Liver (tissue), 9 donors: ENCODE results near the gene MED12. TPM values are rescaled to one million over a fixed set of nuclear protein-coding genes. Genes with fewer than 3 reads are reported as not detected.

ENCODE experiments used
- DNase-seq: peaks from one replicate; pipeline ENCODE4 v3.0.0-alpha.2; 2017; ENCODE audit warnings: low spot score
- H3K27ac ChIP-seq, 2 donors: one replicate each; pipeline ENCODE4 v1.7.0; 2013; ENCODE audit warnings: inconsistent platforms in 2 of 2, low read length in 2 of 2, control low read depth in 1 of 2, low read depth in 1 of 2, mild to moderate bottlenecking in 1 of 2
- H3K27me3 ChIP-seq, 4 donors: one replicate each; pipeline versions ENCODE4 v1.6.1 to v1.7.0; 2013; ENCODE audit warnings: low read length in 3 of 4, inconsistent platforms in 1 of 4, mild to moderate bottlenecking in 1 of 4, moderate library complexity in 1 of 4; ENCODE audit not compliant: control insufficient read depth in 4 of 4, insufficient read depth in 4 of 4
- H3K36me3 ChIP-seq, 4 donors: one replicate each; pipeline versions ENCODE4 v1.6.1 to v1.7.0; 2013; ENCODE audit warnings: low read length in 3 of 4, mild to moderate bottlenecking in 3 of 4, low read depth in 1 of 4, moderate library complexity in 1 of 4; ENCODE audit not compliant: control insufficient read depth in 4 of 4, insufficient read depth in 3 of 4
- H3K4me1 ChIP-seq, 4 donors: one replicate each; pipeline versions ENCODE4 v1.6.1 to v1.7.0; 2013; ENCODE audit warnings: low read length in 3 of 4, mild to moderate bottlenecking in 3 of 4, moderate library complexity in 1 of 4; ENCODE audit not compliant: control insufficient read depth in 4 of 4, insufficient read depth in 4 of 4
- H3K4me3 ChIP-seq, 3 donors: one replicate each; pipeline versions ENCODE4 v1.6.1 to v1.7.0; 2013; ENCODE audit warnings: low read length in 3 of 3, control low read depth in 1 of 3, low read depth in 1 of 3, mild to moderate bottlenecking in 1 of 3
- H3K9ac ChIP-seq, 2 donors: one replicate each; pipeline ENCODE4 v1.7.0; 2013; ENCODE audit warnings: low read length in 2 of 2, mild to moderate bottlenecking in 2 of 2, moderate library complexity in 2 of 2, control low read depth in 1 of 2, low read depth in 1 of 2
- H3K9me3 ChIP-seq, 4 donors: one replicate each; pipeline versions ENCODE4 v1.6.1 to v1.7.0; 2013; ENCODE audit warnings: low read length in 3 of 4; ENCODE audit not compliant: control insufficient read depth in 4 of 4
- EGR1 ChIP-seq, 2 donors: IDR thresholded peaks; 2 replicates each; pipeline ENCODE4 v1.6.1; 2016 to 2018; ENCODE audit warnings: antibody characterized with exemption in 2 of 2, low read depth in 2 of 2
- FOXA2 ChIP-seq: IDR thresholded peaks from 2 replicates; pipeline ENCODE4 v1.6.1; 2016; ENCODE audit warnings: antibody characterized with exemption
- GABPA ChIP-seq, 2 donors: IDR thresholded peaks in 1 of 2; conservative IDR thresholded peaks in 1 of 2; 2 replicates each; pipeline ENCODE4 v1.6.1; 2016; ENCODE audit warnings: antibody characterized with exemption in 2 of 2, mild to moderate bottlenecking in 1 of 2, moderate library complexity in 1 of 2
- HNF4A ChIP-seq, 2 donors: conservative IDR thresholded peaks; 2 replicates each; pipeline ENCODE4 v1.6.1; 2016; ENCODE audit warnings: antibody characterized with exemption in 2 of 2, mild to moderate bottlenecking in 2 of 2
- HNF4G ChIP-seq: IDR thresholded peaks from 2 replicates; pipeline ENCODE4 v1.6.1; 2016; ENCODE audit warnings: antibody characterized with exemption
- JUND ChIP-seq, 2 donors: IDR thresholded peaks; 2 replicates each; pipeline ENCODE4 v1.6.1; 2016; ENCODE audit warnings: antibody characterized with exemption in 2 of 2
- RAD21 ChIP-seq, 2 donors: IDR thresholded peaks; 2 replicates each; pipeline ENCODE4 v1.6.1; 2016; ENCODE audit warnings: antibody characterized with exemption in 2 of 2, mild to moderate bottlenecking in 2 of 2
- SP1 ChIP-seq: IDR thresholded peaks from 2 replicates; pipeline ENCODE4 v1.6.1; 2018; ENCODE audit warnings: antibody characterized with exemption, mild to moderate bottlenecking
- TAF1 ChIP-seq: conservative IDR thresholded peaks from 2 replicates; pipeline ENCODE4 v1.6.1; 2016; ENCODE audit warnings: antibody characterized with exemption, mild to moderate bottlenecking
- YY1 ChIP-seq: IDR thresholded peaks from 2 replicates; pipeline ENCODE4 v1.6.1; 2016; ENCODE audit warnings: antibody characterized with exemption, mild to moderate bottlenecking
- WGBS: extraction: QIAGEN DNeasy Blood & Tissue Kit; methylation state at CpG from one replicate; pipeline ENCODE4 v1.1.7; 2013; 5-methylcytosine and 5-hydroxymethylcytosine counted together
- polyA plus RNA-seq, 2 donors: library from polyadenylated mRNA; stranded (reverse) in 1 of 2; unstranded in 1 of 2; fragments of 200-250 nt in 1 of 2; fragments of >200 nt in 1 of 2; fragmentation: Nextera tagmentation in 1 of 2; extraction: Ambion mirVana in 1 of 2; gene quantifications; one replicate each; pipeline versions ENCODE4 v1.2.1 to v1.2.3, GENCODE V29; 2013 to 2015
- total RNA-seq, 2 donors: library from RNA; depleted of rRNA; stranded (reverse); fragments of >200 nt; gene quantifications; one replicate each; pipeline ENCODE4 v1.2.3, GENCODE V29; 2014
- TF ChIP-seq, protein P1 (sequence below): IDR thresholded peaks from 2 replicates; pipeline ENCODE4 v1.6.1; 2016; ENCODE audit warnings: antibody characterized with exemption
- TF ChIP-seq, protein P2 (sequence below): IDR thresholded peaks from 2 replicates; pipeline ENCODE4 v1.6.1; 2016; ENCODE audit warnings: antibody characterized with exemption
- TF ChIP-seq, protein P3 (sequence below): IDR thresholded peaks from 2 replicates; pipeline ENCODE4 v1.6.1; 2016; ENCODE audit warnings: antibody characterized with exemption
- donor health status: healthy.
- donor health status: healthy.
- donor health status: healthy.
- donor health status: healthy.
- donor health status: healthy.

MED12 gene
- total and polyA plus RNA-seq, 4 donors = 3.2 to 25.6 (median 9.3) TPM

DNA sequence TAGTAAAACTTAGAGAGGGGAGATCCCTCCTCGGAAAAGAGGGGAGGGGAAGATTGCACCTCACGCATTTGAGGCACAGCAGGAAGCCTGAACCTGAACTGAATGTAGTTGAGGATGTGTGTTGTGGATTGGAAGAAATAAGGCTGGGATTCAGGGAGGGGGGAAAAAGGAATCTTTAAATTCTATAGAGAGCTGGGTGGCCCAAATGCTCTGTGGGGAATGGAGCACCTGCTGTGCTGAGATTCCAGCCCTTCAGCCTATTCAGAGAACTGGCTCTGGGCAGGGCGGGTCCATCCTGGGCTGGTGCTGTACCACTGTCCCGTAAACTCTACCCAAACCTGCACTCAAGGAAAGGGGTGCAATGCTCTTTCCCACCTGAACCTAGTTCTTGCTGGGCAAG, 18.7 kb upstream of the MED12 start:
- no peak overlapping the region for H3K9ac ChIP-seq
- no peaks in the 10 kb centered on the region for H3K9me3 ChIP-seq
- no peak overlapping the region for H3K27ac ChIP-seq
- no peak overlapping the region for H3K4me3 ChIP-seq
- no peaks in the 10 kb centered on the region for H3K36me3 ChIP-seq
- peaks cover 4 to 16% (median 10%) of the 10 kb centered on the region in 4 donors for H3K4me1 ChIP-seq
- no peak for TF ChIP-seq SP1
- no peak for TF ChIP-seq HNF4A (conservative IDR thresholded peaks at IDR 0.05)
- TF ChIP-seq, protein P1, sequence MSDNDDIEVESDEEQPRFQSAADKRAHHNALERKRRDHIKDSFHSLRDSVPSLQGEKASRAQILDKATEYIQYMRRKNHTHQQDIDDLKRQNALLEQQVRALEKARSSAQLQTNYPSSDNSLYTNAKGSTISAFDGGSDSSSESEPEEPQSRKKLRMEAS = no peak
- TF ChIP-seq FOXA2 = no peak
- no peak for TF ChIP-seq RAD21 (IDR thresholded peaks at IDR 0.05)
- TF ChIP-seq HNF4G = no peak
- no peak for TF ChIP-seq EGR1 (IDR thresholded peaks at IDR 0.05; ENCODE audit: low read depth in 2 of 2)
- TF ChIP-seq, protein P2, sequence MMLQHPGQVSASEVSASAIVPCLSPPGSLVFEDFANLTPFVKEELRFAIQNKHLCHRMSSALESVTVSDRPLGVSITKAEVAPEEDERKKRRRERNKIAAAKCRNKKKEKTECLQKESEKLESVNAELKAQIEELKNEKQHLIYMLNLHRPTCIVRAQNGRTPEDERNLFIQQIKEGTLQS = no peak
- no peak for TF ChIP-seq JUND (IDR thresholded peaks at IDR 0.05)
- TF ChIP-seq, protein P3, sequence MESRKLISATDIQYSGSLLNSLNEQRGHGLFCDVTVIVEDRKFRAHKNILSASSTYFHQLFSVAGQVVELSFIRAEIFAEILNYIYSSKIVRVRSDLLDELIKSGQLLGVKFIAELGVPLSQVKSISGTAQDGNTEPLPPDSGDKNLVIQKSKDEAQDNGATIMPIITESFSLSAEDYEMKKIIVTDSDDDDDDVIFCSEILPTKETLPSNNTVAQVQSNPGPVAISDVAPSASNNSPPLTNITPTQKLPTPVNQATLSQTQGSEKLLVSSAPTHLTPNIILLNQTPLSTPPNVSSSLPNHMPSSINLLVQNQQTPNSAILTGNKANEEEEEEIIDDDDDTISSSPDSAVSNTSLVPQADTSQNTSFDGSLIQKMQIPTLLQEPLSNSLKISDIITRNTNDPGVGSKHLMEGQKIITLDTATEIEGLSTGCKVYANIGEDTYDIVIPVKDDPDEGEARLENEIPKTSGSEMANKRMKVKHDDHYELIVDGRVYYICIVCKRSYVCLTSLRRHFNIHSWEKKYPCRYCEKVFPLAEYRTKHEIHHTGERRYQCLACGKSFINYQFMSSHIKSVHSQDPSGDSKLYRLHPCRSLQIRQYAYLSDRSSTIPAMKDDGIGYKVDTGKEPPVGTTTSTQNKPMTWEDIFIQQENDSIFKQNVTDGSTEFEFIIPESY = no peak
- TF ChIP-seq YY1 = no peak
- no peak for TF ChIP-seq GABPA (IDR thresholded peaks at IDR 0.05 in 1 of 2, conservative IDR thresholded peaks at IDR 0.05 in 1 of 2)
- no peak for TF ChIP-seq TAF1
- H3K27me3 ChIP-seq = no peaks in the 10 kb centered on the region
- WGBS = 97% methylated on average over 4 of the region's 4 CpGs
- no peak for DNase-seq

DNA sequence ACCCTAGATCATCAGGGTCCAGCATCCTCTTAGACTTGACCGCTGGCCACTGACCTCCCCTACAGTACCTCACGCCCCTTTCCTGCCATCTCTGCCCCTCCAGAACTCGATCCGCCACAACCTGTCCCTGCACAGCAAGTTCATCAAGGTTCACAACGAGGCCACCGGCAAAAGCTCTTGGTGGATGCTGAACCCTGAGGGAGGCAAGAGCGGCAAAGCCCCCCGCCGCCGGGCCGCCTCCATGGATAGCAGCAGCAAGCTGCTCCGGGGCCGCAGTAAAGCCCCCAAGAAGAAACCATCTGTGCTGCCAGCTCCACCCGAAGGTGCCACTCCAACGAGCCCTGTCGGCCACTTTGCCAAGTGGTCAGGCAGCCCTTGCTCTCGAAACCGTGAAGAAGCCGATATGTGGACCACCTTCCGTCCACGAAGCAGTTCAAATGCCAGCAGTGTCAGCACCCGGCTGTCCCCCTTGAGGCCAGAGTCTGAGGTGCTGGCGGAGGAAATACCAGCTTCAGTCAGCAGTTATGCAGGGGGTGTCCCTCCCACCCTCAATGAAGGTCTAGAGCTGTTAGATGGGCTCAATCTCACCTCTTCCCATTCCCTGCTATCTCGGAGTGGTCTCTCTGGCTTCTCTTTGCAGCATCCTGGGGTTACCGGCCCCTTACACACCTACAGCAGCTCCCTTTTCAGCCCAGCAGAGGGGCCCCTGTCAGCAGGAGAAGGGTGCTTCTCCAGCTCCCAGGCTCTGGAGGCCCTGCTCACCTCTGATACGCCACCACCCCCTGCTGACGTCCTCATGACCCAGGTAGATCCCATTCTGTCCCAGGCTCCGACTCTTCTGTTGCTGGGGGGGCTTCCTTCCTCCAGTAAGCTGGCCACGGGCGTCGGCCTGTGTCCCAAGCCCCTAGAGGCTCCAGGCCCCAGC, 17.6 kb upstream of the MED12 start:
- Histone ChIP-seq H3K9ac (no peak overlapping the region), H3K27me3 (no peaks in the 10 kb centered on the region), H3K4me1 (peaks cover 2 to 12% (median 6%) of the 10 kb centered on the region in 4 donors), H3K27ac (no peak overlapping the region), H3K4me3 (no peak overlapping the region), H3K36me3 (no peaks in the 10 kb centered on the region), H3K9me3 (no peaks in the 10 kb centered on the region)
- WGBS = 92% methylated on average over 31 of the region's 31 CpGs
- TF ChIP-seq TAF1 (no peak), SP1 (no peak)
- DNase-seq = no peak

DNA sequence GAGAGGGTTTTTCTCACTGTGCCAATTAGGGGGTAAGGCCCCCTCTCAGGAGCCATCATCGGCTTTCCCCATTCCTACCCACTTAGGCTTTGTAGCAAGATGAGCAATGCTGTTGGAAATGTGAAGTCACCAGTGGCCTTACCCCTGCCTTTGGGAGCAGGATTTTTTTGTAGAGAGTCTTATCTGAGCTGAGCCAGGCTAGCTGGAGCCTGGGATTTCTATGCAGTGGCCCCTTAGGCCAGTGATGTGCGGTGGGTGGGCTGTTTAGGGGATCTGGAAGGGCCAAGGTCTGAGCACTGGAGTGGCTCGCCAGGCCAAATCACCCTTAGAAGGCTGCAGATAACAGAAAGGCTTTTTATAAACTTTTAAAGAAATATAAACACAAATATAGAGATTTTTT, 16.1 kb upstream of the MED12 start:
- Histone ChIP-seq H3K36me3 (no peaks in the 10 kb centered on the region), H3K9me3 (no peaks in the 10 kb centered on the region), H3K4me1 (peaks cover 0 to 3% (median 1%) of the 10 kb centered on the region in 4 donors), H3K27me3 (no peaks in the 10 kb centered on the region), H3K27ac (no peak overlapping the region), H3K4me3 (no peak overlapping the region), H3K9ac (no peak overlapping the region)
- TF ChIP-seq SP1 = no peak
- no peak for DNase-seq
- WGBS = 78% methylated on average over 3 of the region's 3 CpGs
